ENCODE results near the gene URB2. TPM values are rescaled to one million over a fixed set of nuclear protein-coding genes. Genes with fewer than 3 reads are reported as not detected.

Gene URB2
- total RNA-seq, 1 experiment from 2014 or later = 24.6 TPM

DNA sequence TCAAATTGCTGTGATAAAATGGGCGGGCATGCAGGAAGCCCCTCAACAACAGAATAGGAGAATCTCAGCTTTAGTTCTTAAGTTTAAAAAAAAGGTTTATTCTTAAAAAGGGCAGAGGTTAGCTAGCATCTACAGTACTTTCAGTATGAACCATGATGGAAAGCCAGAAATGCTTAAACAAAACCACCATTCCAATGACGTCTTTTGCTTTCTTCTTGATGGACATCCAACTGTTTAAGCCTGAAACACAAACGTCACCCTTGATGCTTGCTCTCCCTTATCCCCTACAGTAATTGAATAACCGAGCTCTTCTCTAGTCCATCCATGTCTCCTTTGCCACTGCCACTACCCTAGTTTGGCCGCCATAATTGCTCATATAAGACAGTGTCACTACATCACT lies 25.8 kb upstream of the URB2 start:
- Mint-ChIP-seq H3K36me3 (peaks cover 34% of the 10 kb centered on the region), H3K27ac (peak overlapping the region; percentile 29; the same call in 1 of the 2 replicates), H3K27me3 (ENCODE audit: low read depth) (no peaks in the 10 kb centered on the region), H3K9me3 (no peaks in the 10 kb centered on the region), H3K4me3 (no peak overlapping the region), H3K4me1 (peaks cover 11% of the 10 kb centered on the region)
- DNase-seq (ENCODE audit: low spot score) (no peak), ATAC-seq (no peak)
- TF ChIP-seq ATF1 (CRISPR knock-in tag; IDR thresholded peaks at IDR 0.05) (no peak), GTF2I (CRISPR knock-in tag; conservative IDR thresholded peaks at IDR 0.05) (no peak), ELF4 (CRISPR knock-in tag; IDR thresholded peaks at IDR 0.05; ENCODE audit: low read depth) (no peak), TEAD4 (CRISPR knock-in tag; IDR thresholded peaks at IDR 0.05) (no peak), ZNF317 (CRISPR knock-in tag; IDR thresholded peaks at IDR 0.05; ENCODE audit: borderline replicate concordance, low read depth) (no peak), RORB (CRISPR knock-in tag; IDR thresholded peaks at IDR 0.05) (no peak), TCF7 (CRISPR knock-in tag; IDR thresholded peaks at IDR 0.05; ENCODE audit: low read depth) (no peak), FOXP1 (CRISPR knock-in tag; IDR thresholded peaks at IDR 0.05; ENCODE audit: borderline replicate concordance) (no peak), FOXJ3 (CRISPR knock-in tag; IDR thresholded peaks at IDR 0.05; ENCODE audit: borderline replicate concordance) (no peak), ZNF423 (CRISPR knock-in tag; IDR thresholded peaks at IDR 0.05) (no peak), ZBTB21 (CRISPR knock-in tag; IDR thresholded peaks at IDR 0.05; ENCODE audit: borderline replicate concordance) (no peak)
- TF ChIP-seq, protein P1, sequence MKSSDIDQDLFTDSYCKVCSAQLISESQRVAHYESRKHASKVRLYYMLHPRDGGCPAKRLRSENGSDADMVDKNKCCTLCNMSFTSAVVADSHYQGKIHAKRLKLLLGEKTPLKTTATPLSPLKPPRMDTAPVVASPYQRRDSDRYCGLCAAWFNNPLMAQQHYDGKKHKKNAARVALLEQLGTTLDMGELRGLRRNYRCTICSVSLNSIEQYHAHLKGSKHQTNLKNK (CRISPR knock-in tag; IDR thresholded peaks at IDR 0.05) = no peak
- TF ChIP-seq, protein P2, sequence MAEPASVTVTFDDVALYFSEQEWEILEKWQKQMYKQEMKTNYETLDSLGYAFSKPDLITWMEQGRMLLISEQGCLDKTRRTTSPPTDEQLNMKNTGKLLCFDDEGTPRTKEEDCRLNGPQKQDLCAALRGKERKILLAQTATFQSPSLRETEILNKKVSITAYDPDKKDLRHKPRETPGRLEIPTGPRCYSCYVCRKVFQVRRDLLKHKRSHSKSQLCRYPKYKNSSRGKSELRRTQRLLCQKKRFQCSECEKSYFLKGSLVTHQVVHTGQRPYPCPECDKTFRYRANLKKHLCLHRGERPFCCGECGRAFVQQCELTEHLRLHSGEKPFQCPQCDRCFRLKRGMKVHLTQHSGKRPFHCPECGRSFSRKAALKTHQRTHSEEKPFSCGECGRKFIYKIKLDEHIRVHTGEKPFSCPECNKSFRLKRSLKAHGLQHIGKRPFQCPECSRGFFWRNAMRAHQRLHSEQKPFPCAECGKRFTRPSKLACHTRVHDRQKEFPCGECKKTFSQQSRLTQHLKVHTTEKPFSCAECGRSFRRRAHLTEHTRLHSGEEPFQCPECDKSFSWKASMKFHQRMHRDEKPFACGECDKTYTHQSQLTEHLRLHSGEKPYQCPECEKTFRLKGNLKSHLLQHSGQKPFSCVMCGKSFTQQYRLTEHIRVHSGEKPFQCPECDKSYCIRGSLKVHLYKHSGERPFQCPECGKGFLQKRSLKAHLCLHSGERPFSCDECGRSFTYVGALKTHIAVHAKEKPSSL (CRISPR knock-in tag; conservative IDR thresholded peaks at IDR 0.05) = no peak
- TF ChIP-seq, protein P3, sequence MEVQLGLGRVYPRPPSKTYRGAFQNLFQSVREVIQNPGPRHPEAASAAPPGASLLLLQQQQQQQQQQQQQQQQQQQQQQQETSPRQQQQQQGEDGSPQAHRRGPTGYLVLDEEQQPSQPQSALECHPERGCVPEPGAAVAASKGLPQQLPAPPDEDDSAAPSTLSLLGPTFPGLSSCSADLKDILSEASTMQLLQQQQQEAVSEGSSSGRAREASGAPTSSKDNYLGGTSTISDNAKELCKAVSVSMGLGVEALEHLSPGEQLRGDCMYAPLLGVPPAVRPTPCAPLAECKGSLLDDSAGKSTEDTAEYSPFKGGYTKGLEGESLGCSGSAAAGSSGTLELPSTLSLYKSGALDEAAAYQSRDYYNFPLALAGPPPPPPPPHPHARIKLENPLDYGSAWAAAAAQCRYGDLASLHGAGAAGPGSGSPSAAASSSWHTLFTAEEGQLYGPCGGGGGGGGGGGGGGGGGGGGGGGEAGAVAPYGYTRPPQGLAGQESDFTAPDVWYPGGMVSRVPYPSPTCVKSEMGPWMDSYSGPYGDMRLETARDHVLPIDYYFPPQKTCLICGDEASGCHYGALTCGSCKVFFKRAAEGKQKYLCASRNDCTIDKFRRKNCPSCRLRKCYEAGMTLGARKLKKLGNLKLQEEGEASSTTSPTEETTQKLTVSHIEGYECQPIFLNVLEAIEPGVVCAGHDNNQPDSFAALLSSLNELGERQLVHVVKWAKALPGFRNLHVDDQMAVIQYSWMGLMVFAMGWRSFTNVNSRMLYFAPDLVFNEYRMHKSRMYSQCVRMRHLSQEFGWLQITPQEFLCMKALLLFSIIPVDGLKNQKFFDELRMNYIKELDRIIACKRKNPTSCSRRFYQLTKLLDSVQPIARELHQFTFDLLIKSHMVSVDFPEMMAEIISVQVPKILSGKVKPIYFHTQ (CRISPR knock-in tag; IDR thresholded peaks at IDR 0.05) = no peak
- TF ChIP-seq, protein P4, sequence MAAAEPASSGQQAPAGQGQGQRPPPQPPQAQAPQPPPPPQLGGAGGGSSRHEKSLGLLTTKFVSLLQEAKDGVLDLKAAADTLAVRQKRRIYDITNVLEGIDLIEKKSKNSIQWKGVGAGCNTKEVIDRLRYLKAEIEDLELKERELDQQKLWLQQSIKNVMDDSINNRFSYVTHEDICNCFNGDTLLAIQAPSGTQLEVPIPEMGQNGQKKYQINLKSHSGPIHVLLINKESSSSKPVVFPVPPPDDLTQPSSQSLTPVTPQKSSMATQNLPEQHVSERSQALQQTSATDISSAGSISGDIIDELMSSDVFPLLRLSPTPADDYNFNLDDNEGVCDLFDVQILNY (CRISPR knock-in tag; IDR thresholded peaks at IDR 0.05) = no peak
- CTCF ChIA-PET = no interaction called here
- POLR2A ChIA-PET = no interaction called here

DNA sequence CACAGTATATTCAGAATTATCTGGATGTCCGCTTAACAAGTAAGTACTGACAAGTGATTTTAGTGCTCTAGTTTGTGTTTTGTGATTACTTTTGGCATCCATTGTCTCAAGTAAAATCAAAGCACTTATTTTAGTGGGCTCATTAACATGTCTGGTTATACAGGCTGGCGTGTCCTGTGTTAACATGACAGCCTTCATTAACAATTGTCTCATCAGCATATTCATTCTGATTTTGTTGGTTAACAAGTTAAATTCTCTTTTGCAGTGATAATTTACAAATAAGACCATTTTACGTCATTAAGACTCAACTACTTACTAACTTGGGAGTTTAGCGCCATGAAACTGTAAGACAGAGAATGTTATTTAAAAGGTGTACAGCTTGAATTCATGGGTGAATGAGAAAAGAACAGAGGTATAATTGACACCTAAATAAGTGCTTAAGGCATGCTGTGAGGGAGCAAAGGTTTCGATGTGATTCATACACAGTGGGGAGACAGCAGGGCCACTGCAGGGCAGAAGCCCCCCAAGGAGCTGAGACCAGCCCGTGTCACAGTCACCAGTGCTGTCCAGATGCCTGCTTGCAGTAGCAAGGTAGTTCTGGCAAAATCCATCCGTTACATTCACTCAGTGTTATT lies 22.6 kb upstream of the URB2 start:
- ChIA-PET CTCF (no interaction called here), POLR2A (no interaction called here)
- Mint-ChIP-seq H3K4me1 (peaks cover 24% of the 10 kb centered on the region), H3K4me3 (no peak overlapping the region), H3K27me3 (ENCODE audit: low read depth) (no peaks in the 10 kb centered on the region), H3K36me3 (peaks cover 44% of the 10 kb centered on the region), H3K9me3 (no peaks in the 10 kb centered on the region), H3K27ac (no peak overlapping the region)
- no peak for TF ChIP-seq ZNF232 (CRISPR knock-in tag; IDR thresholded peaks at IDR 0.05)
- TF ChIP-seq ZBTB21 (CRISPR knock-in tag; IDR thresholded peaks at IDR 0.05; ENCODE audit: borderline replicate concordance) = no peak
- no peak for TF ChIP-seq RELA (CRISPR knock-in tag; IDR thresholded peaks at IDR 0.05; ENCODE audit: borderline replicate concordance)
- TF ChIP-seq, protein P5, sequence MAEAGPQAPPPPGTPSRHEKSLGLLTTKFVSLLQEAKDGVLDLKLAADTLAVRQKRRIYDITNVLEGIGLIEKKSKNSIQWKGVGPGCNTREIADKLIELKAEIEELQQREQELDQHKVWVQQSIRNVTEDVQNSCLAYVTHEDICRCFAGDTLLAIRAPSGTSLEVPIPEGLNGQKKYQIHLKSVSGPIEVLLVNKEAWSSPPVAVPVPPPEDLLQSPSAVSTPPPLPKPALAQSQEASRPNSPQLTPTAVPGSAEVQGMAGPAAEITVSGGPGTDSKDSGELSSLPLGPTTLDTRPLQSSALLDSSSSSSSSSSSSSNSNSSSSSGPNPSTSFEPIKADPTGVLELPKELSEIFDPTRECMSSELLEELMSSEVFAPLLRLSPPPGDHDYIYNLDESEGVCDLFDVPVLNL (CRISPR knock-in tag; IDR thresholded peaks at IDR 0.05; ENCODE audit: borderline replicate concordance, low read depth) = no peak
- DNase-seq (ENCODE audit: low spot score) (no peak), ATAC-seq (no peak)

Measured in WTC11 (cell line).